Measurements from ENCODE around the gene ASCC2. TPM values are rescaled to one million over a fixed set of nuclear protein-coding genes. Genes with fewer than 3 reads are reported as not detected.

Gene ASCC2
- total and polyA plus RNA-seq, 2 experiments from 2014 or later = 30.5 to 31.3 TPM

- Mint-ChIP-seq H3K4me1 (no peaks in the 10 kb centered on the region; the same call in 2 of the 3 replicates), H3K4me3 (no peak overlapping the region), H3K27me3 (ENCODE audit: insufficient read depth, low read depth, poor library complexity) (peaks cover 6% of the 10 kb centered on the region), H3K36me3 (ENCODE audit: low read depth) (no peaks in the 10 kb centered on the region), H3K27ac (no peak overlapping the region), H3K9me3 (no peaks in the 10 kb centered on the region; the same call in 2 of the 3 replicates)
- DNase-seq (ENCODE audit: low spot score) = no peak
- Histone ChIP-seq H2AFZ (no peak overlapping the region), H3K4me3 (no peak overlapping the region), H4K20me1 (replicated peaks; ENCODE audit: insufficient read depth) (no peaks in the 10 kb centered on the region), H3K4me1 (ENCODE audit: insufficient read depth) (no peaks in the 10 kb centered on the region), H3F3A (replicated peaks; ENCODE audit: low read depth) (no peaks in the 10 kb centered on the region), H3K79me2 (replicated peaks; ENCODE audit: insufficient read depth) (no peaks in the 10 kb centered on the region), H3K4me2 (no peak overlapping the region), H3K27me3 (ENCODE audit: insufficient read depth) (no peaks in the 10 kb centered on the region), H3K27ac (ENCODE audit: low read depth) (no peak overlapping the region), H3K36me3 (ENCODE audit: insufficient read depth) (no peaks in the 10 kb centered on the region), H3K9me2 (ENCODE audit: insufficient read depth) (no peaks in the 10 kb centered on the region)
- no peak for ATAC-seq
- TF ChIP-seq ZNF331 (CRISPR knock-in tag; IDR thresholded peaks at IDR 0.05; ENCODE audit: low read depth) = no peak
- TF ChIP-seq ETS1 (IDR thresholded peaks at IDR 0.05) = no peak
- no peak for TF ChIP-seq JUNB (IDR thresholded peaks at IDR 0.05; ENCODE audit: unreplicated experiment)
- no peak for TF ChIP-seq CREB1 (CRISPR knock-in tag; IDR thresholded peaks at IDR 0.05; ENCODE audit: low read depth)
- TF ChIP-seq POLR2AphosphoS5 (IDR thresholded peaks at IDR 0.05; ENCODE audit: low read depth) = no peak
- TF ChIP-seq NANOG (IDR thresholded peaks at IDR 0.05; ENCODE audit: borderline replicate concordance) = no peak
- TF ChIP-seq EZH2phosphoT487 (IDR thresholded peaks at IDR 0.05; ENCODE audit: unreplicated experiment) = no peak
- TF ChIP-seq REST (IDR thresholded peaks at IDR 0.05; ENCODE audit: unreplicated experiment) = no peak
Observed at GRCh38 chr22:29753808-29754657, 84.0 kb downstream of the ASCC2 start.

GRCh38 chr22:29751669-29752068, 86.4 kb downstream of the ASCC2 start:
- no peak overlapping the region for H3K27ac Mint-ChIP-seq
- Histone ChIP-seq H3F3A (replicated peaks; ENCODE audit: low read depth) (no peaks in the 10 kb centered on the region), H3K4me2 (no peak overlapping the region), H3K27ac (ENCODE audit: low read depth) (no peak overlapping the region), H3K9me2 (ENCODE audit: insufficient read depth) (no peaks in the 10 kb centered on the region), H3K4me3 (no peak overlapping the region), H3K36me3 (ENCODE audit: insufficient read depth) (no peaks in the 10 kb centered on the region), H3K27me3 (ENCODE audit: insufficient read depth) (no peaks in the 10 kb centered on the region), H3K79me2 (replicated peaks; ENCODE audit: insufficient read depth) (no peaks in the 10 kb centered on the region), H3K4me1 (ENCODE audit: insufficient read depth) (no peaks in the 10 kb centered on the region), H2AFZ (no peak overlapping the region), H4K20me1 (replicated peaks; ENCODE audit: insufficient read depth) (no peaks in the 10 kb centered on the region)
- H3K36me3 Mint-ChIP-seq (ENCODE audit: low read depth) = no peaks in the 10 kb centered on the region
- peaks cover 4% of the 10 kb centered on the region for H3K27me3 Mint-ChIP-seq (ENCODE audit: insufficient read depth, low read depth, poor library complexity)
- ATAC-seq (no peak), DNase-seq (ENCODE audit: low spot score) (no peak)
- no peak overlapping the region for H3K4me3 Mint-ChIP-seq
- TF ChIP-seq POLR2AphosphoS5 (IDR thresholded peaks at IDR 0.05; ENCODE audit: low read depth) = no peak
- TF ChIP-seq CTCF (conservative IDR thresholded peaks at IDR 0.05; ENCODE audit: low read depth in 2 of 2) = no peak
- TF ChIP-seq REST (IDR thresholded peaks at IDR 0.05; ENCODE audit: unreplicated experiment) = no peak
- no peak for TF ChIP-seq EZH2 (IDR thresholded peaks at IDR 0.05; ENCODE audit: low read depth, unreplicated experiment)
- TF ChIP-seq ZNF331 (CRISPR knock-in tag; IDR thresholded peaks at IDR 0.05; ENCODE audit: low read depth) = no peak
- no peak for TF ChIP-seq STAT1 (IDR thresholded peaks at IDR 0.05; ENCODE audit: unreplicated experiment)
- TF ChIP-seq NANOG (IDR thresholded peaks at IDR 0.05; ENCODE audit: borderline replicate concordance) = no peak
- no peak for TF ChIP-seq CREB1 (CRISPR knock-in tag; IDR thresholded peaks at IDR 0.05; ENCODE audit: low read depth)
- TF ChIP-seq JUNB (IDR thresholded peaks at IDR 0.05; ENCODE audit: unreplicated experiment) = no peak
- no peaks in the 10 kb centered on the region; the same call in 2 of the 3 replicates for H3K9me3 Mint-ChIP-seq
- no peaks in the 10 kb centered on the region for H3K4me1 Mint-ChIP-seq
